HAP-1 (cell line): ENCODE data around the gene SUFU.

Experiments
- DNase-seq, 2 experiments: peaks; one replicate each; pipeline ENCODE4 v3.0.0-alpha.2; 2016 to 2020; ENCODE audit warnings: low spot score in 2 of 2
- H3K27me3 ChIP-seq: fragments of 250-450 bp; sonication (Bioruptor Pico); 2 replicates; pipeline ENCODE4 v1.5.1; 2020; ENCODE audit warnings: low read depth, mild to moderate bottlenecking, moderate library complexity
- H3K36me3 ChIP-seq: fragments of 250-450 bp; sonication (Bioruptor Pico); replicated peaks from 2 replicates; pipeline ENCODE4 v1.5.1; 2020; ENCODE audit warnings: mild to moderate bottlenecking
- H3K4me1 ChIP-seq: fragments of 250-450 bp; sonication (Bioruptor Pico); 2 replicates; pipeline ENCODE4 v1.5.1; 2020; ENCODE audit warnings: mild to moderate bottlenecking
- H3K4me3 ChIP-seq: fragments of 250-450 bp; sonication (Bioruptor Pico); 2 replicates; pipeline ENCODE4 v1.5.1; 2020; ENCODE audit warnings: mild to moderate bottlenecking, moderate library complexity
- H3K9me3 ChIP-seq: fragments of 250-450 bp; sonication (Bioruptor Pico); 2 replicates; pipeline ENCODE4 v1.5.1; 2020; ENCODE audit warnings: mild to moderate bottlenecking, moderate library complexity
- in situ Hi-C: fragments of 300-500 bp; cut with MboI; formaldehyde crosslinking; loops from 3 replicates; pipeline ENCODE4 v1.14.3; 2020; ENCODE audit warnings: low sequenced_read_pairs, inconsistent platforms, mixed read lengths

Gene SUFU

GRCh38 chr10:102681696-102682095 lies 177.9 kb downstream of the SUFU start:
- peaks cover 22% of the 10 kb centered on the region for H3K4me1 ChIP-seq
- in situ Hi-C loops, result no loop called here

GRCh38 chr10:102682416-102682815 lies 178.6 kb downstream of the SUFU start:
- H3K4me3 ChIP-seq, result no peak overlapping the region
- no peaks in the 10 kb centered on the region for H3K9me3 ChIP-seq
- H3K4me1 ChIP-seq, result peaks cover 20% of the 10 kb centered on the region
- in situ Hi-C loops, result no loop called here
- no peak for DNase-seq
- peaks cover 11% of the 10 kb centered on the region for H3K36me3 ChIP-seq
- no peaks in the 10 kb centered on the region for H3K27me3 ChIP-seq

More at GRCh38 chr10:102681696-102682095, 177.9 kb downstream of the SUFU start:
- Histone ChIP-seq H3K4me3 (no peak overlapping the region), H3K36me3 (peaks cover 11% of the 10 kb centered on the region), H3K9me3 (no peaks in the 10 kb centered on the region), H3K27me3 (no peaks in the 10 kb centered on the region)
- DNase-seq, result no peak

DNA sequence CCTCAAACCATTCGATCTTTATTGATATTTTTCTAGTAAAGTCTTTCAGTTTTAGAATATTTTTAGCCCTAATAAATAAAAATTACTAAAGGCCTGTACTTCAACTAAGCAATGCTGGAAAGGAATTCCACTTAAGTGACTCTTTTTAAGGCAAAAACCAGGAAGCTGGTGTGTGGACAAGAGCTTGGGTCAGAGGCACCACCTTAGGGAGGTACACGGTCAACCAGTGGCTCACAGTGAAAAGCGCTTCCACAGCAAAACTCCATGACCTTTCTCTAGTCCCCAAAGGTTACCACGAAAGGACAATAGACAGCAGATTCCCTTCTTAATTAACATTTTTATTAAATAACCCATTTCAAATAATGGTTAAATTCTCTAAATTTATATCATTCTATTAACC lies 179.2 kb downstream of the SUFU start:
- Histone ChIP-seq H3K27me3 (no peaks in the 10 kb centered on the region), H3K4me3 (no peak overlapping the region), H3K9me3 (no peaks in the 10 kb centered on the region), H3K36me3 (peaks cover 13% of the 10 kb centered on the region), H3K4me1 (peaks cover 14% of the 10 kb centered on the region)
- no peak for DNase-seq
- in situ Hi-C loops, result no loop called here
